Bronchial epithelial cell (primary cell): ENCODE results near the gene FADD. TPM values are rescaled to one million over a fixed set of nuclear protein-coding genes. Genes with fewer than 3 reads are reported as not detected.

Experiments used
- DNase-seq: peaks from one replicate; pipeline ENCODE4 v3.0.0-alpha.2; 2010; ENCODE audit warnings: low read depth
- FAIRE-seq: peaks from 2 replicates; lab custom pipeline; 2011; peaks lifted over from hg19 to GRCh38; lab: Jason Lieb, UNC
- H3K27me3 ChIP-seq: 2 replicates; pipeline ENCODE4 v1.5.1; 2011; ENCODE audit warnings: low read length; ENCODE audit not compliant: control insufficient read depth, insufficient read depth
- H3K36me3 ChIP-seq: 2 replicates; pipeline ENCODE4 v1.5.1; 2011; ENCODE audit warnings: low read length; ENCODE audit not compliant: control insufficient read depth, insufficient read depth
- H3K4me3 ChIP-seq: 2 replicates; pipeline ENCODE4 v1.5.1; 2011; ENCODE audit warnings: mild to moderate bottlenecking, low read depth, low read length, control low read depth
- CTCF ChIP-seq: IDR thresholded peaks from 2 replicates; pipeline ENCODE4 v1.5.1; 2011; ENCODE audit warnings: mild to moderate bottlenecking, moderate library complexity, low read length, control low read depth, inconsistent platforms; ENCODE audit not compliant: insufficient read depth, severe bottlenecking
- total RNA-seq: library from RNA; depleted of rRNA; stranded (reverse); fragments of >200 nt; gene quantifications from 2 replicates; pipeline ENCODE4 v1.2.1, GENCODE V29; 2014

The FADD gene
- total RNA-seq, 1 donor from 2014 or later = 52.1 TPM

GRCh38 chr11:70255477-70256116 is 52.5 kb downstream of the FADD start:
- no peak for DNase-seq
- no peak overlapping the region for H3K4me3 ChIP-seq
- no peak for FAIRE-seq
- no peaks in the 10 kb centered on the region for H3K36me3 ChIP-seq
- H3K27me3 ChIP-seq = no peaks in the 10 kb centered on the region
- no peak for TF ChIP-seq CTCF

Other genes with a start within 250 kb of the FADD start
- 1.3 and 1.4 TPM in 2 replicates for gene ANO1, start 125.0 kb upstream of the FADD start, total RNA-seq
- 33.0 and 35.0 TPM in 2 replicates for gene PPFIA1, start 67.4 kb downstream of the FADD start, total RNA-seq
- 412 and 460 TPM in 2 replicates for gene CTTN, start 195.2 kb downstream of the FADD start, total RNA-seq